Kidney epithelial cell (primary cell): ENCODE data around the gene PHTF1. TPM values are rescaled to one million over a fixed set of nuclear protein-coding genes. Genes with fewer than 3 reads are reported as not detected.

Experiments
- DNase-seq: peaks from one replicate; pipeline ENCODE4 v3.0.0-alpha.2; 2010; ENCODE audit warnings: low read depth
- H3K27me3 ChIP-seq: 2 replicates; pipeline ENCODE4 v1.6.0; 2011; ENCODE audit warnings: low read length; ENCODE audit not compliant: control insufficient read depth, insufficient read depth
- H3K36me3 ChIP-seq: 2 replicates; pipeline ENCODE4 v1.5.1; 2011; ENCODE audit warnings: low read length; ENCODE audit not compliant: control insufficient read depth, insufficient read depth
- H3K4me3 ChIP-seq: 2 replicates; pipeline ENCODE4 v1.5.1; 2011; ENCODE audit warnings: low read depth, mild to moderate bottlenecking, control low read depth, low read length
- total RNA-seq: library from RNA; depleted of rRNA; stranded (reverse); fragments of >200 nt; gene quantifications from 2 replicates; pipeline ENCODE4 v1.2.3, GENCODE V29; 2015
- TF ChIP-seq, protein P1 (sequence below): IDR thresholded peaks from 2 replicates; pipeline ENCODE4 v1.5.1; 2011; ENCODE audit warnings: mild to moderate bottlenecking, moderate library complexity, low read length, control low read depth, inconsistent platforms; ENCODE audit not compliant: insufficient read depth, poor library complexity, severe bottlenecking

The PHTF1 gene
- total RNA-seq, 1 donor from 2014 or later, result 22.5 TPM

DNA sequence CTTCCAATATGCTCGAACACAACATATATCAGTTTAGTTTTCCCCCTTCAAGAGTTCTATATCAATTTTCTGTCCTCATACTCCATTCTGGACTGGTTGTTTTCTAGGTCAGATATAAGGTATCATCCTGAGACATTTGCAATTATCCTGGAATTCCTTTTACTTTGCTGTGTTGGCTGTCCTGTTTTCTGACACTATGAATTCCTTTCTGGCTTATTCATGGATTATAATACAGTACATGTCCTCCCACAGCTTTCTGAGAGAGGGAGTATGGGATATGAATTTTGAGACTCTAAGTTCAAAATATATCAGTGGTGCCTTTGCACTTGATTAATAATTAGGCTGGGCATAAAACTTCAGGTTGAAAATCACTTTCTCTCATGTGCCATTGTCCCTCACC, 11.9 kb downstream of the PHTF1 start:
- Histone ChIP-seq H3K36me3 (no peaks in the 10 kb centered on the region), H3K4me3 (no peak overlapping the region), H3K27me3 (no peaks in the 10 kb centered on the region)
- TF ChIP-seq, protein P1, sequence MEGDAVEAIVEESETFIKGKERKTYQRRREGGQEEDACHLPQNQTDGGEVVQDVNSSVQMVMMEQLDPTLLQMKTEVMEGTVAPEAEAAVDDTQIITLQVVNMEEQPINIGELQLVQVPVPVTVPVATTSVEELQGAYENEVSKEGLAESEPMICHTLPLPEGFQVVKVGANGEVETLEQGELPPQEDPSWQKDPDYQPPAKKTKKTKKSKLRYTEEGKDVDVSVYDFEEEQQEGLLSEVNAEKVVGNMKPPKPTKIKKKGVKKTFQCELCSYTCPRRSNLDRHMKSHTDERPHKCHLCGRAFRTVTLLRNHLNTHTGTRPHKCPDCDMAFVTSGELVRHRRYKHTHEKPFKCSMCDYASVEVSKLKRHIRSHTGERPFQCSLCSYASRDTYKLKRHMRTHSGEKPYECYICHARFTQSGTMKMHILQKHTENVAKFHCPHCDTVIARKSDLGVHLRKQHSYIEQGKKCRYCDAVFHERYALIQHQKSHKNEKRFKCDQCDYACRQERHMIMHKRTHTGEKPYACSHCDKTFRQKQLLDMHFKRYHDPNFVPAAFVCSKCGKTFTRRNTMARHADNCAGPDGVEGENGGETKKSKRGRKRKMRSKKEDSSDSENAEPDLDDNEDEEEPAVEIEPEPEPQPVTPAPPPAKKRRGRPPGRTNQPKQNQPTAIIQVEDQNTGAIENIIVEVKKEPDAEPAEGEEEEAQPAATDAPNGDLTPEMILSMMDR, result no peak
- DNase-seq, result no peak

DNA sequence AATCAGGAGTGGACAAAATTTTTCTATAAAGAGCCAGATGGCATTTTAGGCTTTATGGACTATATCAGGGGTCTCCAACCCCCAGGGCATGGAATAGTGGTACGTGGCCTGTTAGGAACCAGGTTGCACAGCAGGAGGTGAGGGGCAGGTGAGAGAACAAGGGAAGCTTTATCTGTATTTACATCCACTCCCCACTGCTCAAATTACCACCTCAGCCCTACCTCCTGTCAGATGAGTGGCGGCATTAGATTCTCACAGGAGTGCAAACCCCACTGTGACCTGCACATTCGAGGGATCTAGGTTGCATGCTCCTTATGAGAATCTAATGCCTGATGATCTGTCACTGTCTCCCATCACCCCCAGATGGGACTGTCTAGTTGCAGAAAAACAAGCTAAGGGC, 13.9 kb downstream of the PHTF1 start:
- Histone ChIP-seq H3K36me3 (no peaks in the 10 kb centered on the region), H3K4me3 (no peak overlapping the region), H3K27me3 (no peaks in the 10 kb centered on the region)
- no peak for DNase-seq
- TF ChIP-seq, protein P1, result no peak

DNA sequence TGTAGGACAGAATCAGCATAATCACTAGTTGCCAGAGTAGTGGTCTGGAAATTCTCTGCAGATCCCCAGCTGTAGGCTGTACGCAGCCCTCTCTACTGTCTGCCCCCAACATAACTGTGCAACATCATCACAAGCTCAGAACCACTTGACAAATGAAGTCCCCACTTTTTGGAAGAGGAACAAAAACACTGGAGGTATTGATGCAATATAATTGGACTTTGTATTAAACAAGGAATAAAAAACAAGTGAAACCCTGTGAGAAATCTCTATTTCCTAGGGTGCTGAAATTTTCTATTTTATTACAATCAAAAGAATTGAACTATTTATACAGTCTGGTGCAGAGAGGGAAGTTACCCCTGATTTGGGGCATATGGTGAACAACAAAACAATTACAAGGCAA, 15.2 kb downstream of the PHTF1 start:
- no peak for DNase-seq
- TF ChIP-seq, protein P1, result no peak
- Histone ChIP-seq H3K36me3 (no peaks in the 10 kb centered on the region), H3K4me3 (no peak overlapping the region), H3K27me3 (no peaks in the 10 kb centered on the region)

DNA sequence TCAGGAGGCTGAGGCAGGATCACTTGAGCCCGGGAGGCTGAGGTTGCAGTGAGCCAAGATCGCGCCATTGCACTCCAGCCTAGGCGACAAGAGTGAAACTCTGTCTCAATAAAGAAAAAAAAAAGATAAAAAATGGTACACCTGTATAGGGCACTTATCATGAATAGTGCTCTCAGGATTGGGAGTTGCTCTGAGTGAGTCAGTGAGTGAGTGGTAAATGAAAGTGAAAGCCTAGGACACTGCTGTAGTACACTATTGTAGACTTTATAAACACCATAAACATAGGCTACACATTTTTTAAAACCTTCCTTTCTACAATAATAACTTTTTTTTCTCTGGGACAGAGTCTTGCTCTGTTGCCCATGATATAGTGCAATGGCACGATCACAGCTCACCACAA, 16.8 kb downstream of the PHTF1 start:
- Histone ChIP-seq H3K4me3 (no peak overlapping the region), H3K36me3 (no peaks in the 10 kb centered on the region), H3K27me3 (no peaks in the 10 kb centered on the region)
- no peak for DNase-seq
- TF ChIP-seq, protein P1, result no peak

DNA sequence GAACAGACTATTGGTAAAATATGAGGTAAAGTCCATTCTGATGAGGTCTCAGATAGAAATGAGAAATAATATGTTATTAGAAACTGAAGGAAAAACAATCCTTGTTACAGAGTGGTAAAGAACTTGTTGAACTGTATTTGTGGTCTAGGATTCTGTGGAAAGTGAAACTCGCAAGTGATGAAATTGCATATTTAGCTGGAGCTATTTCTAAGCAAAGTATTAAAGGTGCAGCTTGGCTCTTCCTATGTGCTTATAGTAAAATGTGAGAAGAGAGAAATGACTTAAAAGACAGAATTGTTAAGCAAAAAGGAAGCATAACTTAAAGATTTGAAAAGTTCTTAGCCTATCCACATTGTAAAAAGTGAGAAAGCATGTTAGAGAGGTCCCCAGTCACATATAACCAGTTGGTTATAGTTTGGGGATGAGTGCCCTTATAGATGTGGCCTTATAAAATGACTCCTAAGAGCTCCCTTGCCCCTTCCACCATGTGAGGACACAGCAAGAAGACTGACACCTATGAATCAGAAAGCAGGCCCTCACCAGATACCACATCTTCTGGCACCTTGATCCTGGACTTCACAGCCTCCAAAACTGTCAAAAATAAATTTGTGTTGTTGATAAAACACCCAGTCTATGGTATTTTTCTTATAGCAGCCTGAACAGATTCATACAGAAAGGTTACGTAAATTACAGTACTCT, 24.8 kb downstream of the PHTF1 start:
- Histone ChIP-seq H3K4me3 (no peak overlapping the region), H3K27me3 (no peaks in the 10 kb centered on the region), H3K36me3 (no peaks in the 10 kb centered on the region)
- DNase-seq, result no peak
- TF ChIP-seq, protein P1, result no peak

DNA sequence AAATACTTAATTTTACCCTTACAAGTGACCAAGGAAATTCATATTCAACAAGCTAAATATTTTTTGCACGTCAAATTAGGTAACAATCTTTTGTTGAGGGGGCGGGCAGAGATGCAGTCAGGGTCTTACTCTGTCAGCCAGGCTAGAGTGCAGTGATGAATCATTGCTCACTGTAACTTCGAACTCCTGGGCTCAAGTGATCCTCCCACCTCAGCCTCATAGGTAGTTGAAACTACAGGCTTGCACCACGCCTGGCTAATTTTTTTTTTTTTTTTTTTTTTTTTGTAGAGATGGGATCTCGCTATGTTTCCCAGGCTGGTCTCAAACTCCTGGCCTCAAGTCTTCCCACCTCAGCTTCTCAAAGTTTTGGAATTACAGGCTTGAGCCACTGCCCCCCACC, 26.5 kb downstream of the PHTF1 start:
- TF ChIP-seq, protein P1, result no peak
- Histone ChIP-seq H3K4me3 (no peak overlapping the region), H3K36me3 (no peaks in the 10 kb centered on the region), H3K27me3 (no peaks in the 10 kb centered on the region)
- DNase-seq, result no peak
